Neural progenitor cell (in vitro differentiated cells): ENCODE measurements around the gene SCFD2.

ENCODE experiments used
- CTCF ChIP-seq: fragments of 200-600 bp; sonication (generic); IDR thresholded peaks from 2 replicates; pipeline ENCODE4 v1.5.1; 2017; ENCODE audit warnings: antibody characterized with exemption, mild to moderate bottlenecking
- EZH2 ChIP-seq: fragments of 200-600 bp; sonication (generic); IDR thresholded peaks from 2 replicates; pipeline ENCODE4 v1.6.1; 2017; ENCODE audit warnings: antibody characterized with exemption, mild to moderate bottlenecking, moderate library complexity
- EZH2phosphoT487 ChIP-seq: fragments of 200-600 bp; sonication (generic); IDR thresholded peaks from 2 replicates; pipeline ENCODE4 v1.6.1; 2017; ENCODE audit warnings: antibody characterized with exemption

- TF ChIP-seq CTCF (no peak), EZH2phosphoT487 (no peak), EZH2 (no peak)
These were observed 243.4 kb downstream of the SCFD2 start for GRCh38 chr4:53122280-53123116.
